ENCODE data around the gene HUNK.

- TF ChIP-seq POLR2A (IDR thresholded peaks at IDR 0.05) (no peak), EP300 (IDR thresholded peaks at IDR 0.05) (no peak)
Observed at GRCh38 chr21:31945546-31945945, 72.7 kb downstream of the HUNK start.

Measured in suprapubic skin (tissue), 2 donors.